ENCODE data around the gene PFDN4. TPM values are rescaled to one million over a fixed set of nuclear protein-coding genes. Genes with fewer than 3 reads are reported as not detected.
A peak's percentile ranks its signal among the peaks of the same experiment; 100 is the strongest.
"Not testable (repeated sequence)": the region's sequence is repeated elsewhere in the genome, so short reads cannot be mapped to it uniquely, and the experiment has no call there.

The PFDN4 gene
- total RNA-seq, 1 donor from 2014 or later: 83.5 TPM

DNA sequence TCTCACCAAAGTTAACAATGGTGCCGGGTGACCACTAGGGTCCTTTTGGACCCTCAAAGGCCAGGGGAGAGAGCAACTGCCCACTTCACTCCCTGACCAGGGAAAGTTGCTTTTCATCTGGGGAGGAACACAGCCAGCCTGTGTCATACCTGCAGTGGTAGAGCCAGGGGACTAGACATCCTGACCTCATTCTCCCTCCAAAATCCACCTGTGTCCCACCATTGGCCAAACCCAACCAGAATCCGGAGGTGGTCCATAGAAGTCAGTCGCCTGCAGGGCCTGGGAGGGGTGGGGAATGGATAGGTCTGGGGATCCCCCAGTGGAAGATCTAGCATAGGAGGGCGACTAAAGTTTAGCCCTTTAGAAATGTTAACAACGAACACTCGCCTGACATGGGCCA lies 12.8 kb downstream of the PFDN4 start:
- no peak for DNase-seq (ENCODE audit: low read depth)

DNA sequence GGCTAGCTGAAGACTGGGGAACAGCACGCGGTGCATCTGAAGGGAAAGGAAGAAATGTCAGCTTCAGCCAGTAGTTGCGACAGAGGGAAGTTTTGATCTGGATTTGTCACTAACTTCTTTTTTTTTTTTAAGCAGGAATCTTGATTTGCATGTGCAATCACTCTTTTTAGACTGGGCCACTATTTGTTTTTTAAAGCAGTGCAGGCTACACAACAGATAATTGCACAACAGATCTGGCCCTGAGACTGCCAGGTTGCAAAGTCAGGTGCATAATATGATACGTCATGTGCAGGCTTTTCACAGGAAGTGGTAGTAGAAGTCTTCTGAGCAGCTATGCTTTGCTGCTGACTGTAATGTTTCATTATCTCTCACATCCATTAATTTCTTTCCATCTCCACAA lies 13.5 kb downstream of the PFDN4 start:
- H3K27me3 ChIP-seq (ENCODE audit: control insufficient read depth, insufficient read depth, low read length): no peaks in the 10 kb centered on the region
- H3K4me3 ChIP-seq (ENCODE audit: low read depth, low read length): no peak overlapping the region
- H3K36me3 ChIP-seq (ENCODE audit: control insufficient read depth, insufficient read depth, low read length): peaks cover 1% of the 10 kb centered on the region
- FAIRE-seq (no peak), DNase-seq (ENCODE audit: low read depth) (peak; percentile 37)
- TF ChIP-seq, protein P1, sequence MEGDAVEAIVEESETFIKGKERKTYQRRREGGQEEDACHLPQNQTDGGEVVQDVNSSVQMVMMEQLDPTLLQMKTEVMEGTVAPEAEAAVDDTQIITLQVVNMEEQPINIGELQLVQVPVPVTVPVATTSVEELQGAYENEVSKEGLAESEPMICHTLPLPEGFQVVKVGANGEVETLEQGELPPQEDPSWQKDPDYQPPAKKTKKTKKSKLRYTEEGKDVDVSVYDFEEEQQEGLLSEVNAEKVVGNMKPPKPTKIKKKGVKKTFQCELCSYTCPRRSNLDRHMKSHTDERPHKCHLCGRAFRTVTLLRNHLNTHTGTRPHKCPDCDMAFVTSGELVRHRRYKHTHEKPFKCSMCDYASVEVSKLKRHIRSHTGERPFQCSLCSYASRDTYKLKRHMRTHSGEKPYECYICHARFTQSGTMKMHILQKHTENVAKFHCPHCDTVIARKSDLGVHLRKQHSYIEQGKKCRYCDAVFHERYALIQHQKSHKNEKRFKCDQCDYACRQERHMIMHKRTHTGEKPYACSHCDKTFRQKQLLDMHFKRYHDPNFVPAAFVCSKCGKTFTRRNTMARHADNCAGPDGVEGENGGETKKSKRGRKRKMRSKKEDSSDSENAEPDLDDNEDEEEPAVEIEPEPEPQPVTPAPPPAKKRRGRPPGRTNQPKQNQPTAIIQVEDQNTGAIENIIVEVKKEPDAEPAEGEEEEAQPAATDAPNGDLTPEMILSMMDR (IDR thresholded peaks at IDR 0.05; ENCODE audit: insufficient read depth, low read length, severe bottlenecking): no peak

More for the DNA sequence above, 12.8 kb downstream of the PFDN4 start:
- no peak for FAIRE-seq
- TF ChIP-seq, protein P1 (IDR thresholded peaks at IDR 0.05; ENCODE audit: insufficient read depth, low read length, severe bottlenecking): no peak
- Histone ChIP-seq H3K27me3 (ENCODE audit: control insufficient read depth, insufficient read depth, low read length) (no peaks in the 10 kb centered on the region), H3K4me3 (ENCODE audit: low read depth, low read length) (no peak overlapping the region), H3K36me3 (ENCODE audit: control insufficient read depth, insufficient read depth, low read length) (peaks cover 1% of the 10 kb centered on the region)

DNA sequence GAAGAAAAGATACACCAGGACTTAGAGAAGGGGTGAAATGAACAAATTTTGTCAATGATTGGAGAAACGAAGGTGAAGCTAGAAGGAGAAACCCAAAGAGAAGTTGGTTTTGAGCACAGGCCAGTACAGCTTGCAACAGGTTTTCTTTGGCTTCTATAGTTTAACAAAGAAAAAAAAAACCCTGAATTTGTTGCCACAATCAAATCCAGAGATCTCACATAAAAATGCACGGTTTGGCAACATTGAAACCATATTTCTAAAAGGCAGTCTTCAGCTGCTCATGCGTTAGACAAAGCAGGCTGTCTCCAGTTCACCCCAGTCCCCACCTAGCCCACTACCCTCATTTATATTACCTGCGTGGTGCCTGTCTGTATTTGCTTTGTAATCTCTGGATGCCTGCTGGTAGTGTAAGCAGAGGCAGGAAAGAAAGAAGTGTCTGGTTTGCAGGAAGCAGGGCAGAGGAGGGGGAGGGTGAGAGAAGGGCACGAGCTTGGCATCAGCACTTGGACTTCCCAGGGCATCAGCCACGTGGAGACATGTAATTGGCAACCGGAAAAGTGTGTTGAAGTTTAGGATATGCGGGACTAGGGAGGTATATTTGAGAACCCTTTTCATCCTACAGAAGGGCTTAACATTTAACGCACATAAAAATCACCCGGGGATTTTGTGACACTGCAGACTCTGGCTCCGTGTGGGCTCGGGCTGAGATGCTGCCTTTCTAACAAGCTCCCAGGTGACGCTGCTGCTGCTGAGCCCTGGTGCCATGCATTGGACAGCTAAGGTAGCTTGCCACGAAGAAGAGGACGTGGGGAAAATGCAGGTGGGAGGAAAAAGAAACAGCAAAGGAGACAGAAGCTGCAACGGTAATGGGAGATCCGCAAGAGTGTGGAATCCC lies 14.4 kb downstream of the PFDN4 start:
- DNase-seq (ENCODE audit: low read depth) (no peak), FAIRE-seq (no peak)
- no peak overlapping the region for H3K4me3 ChIP-seq (ENCODE audit: low read depth, low read length)
- TF ChIP-seq, protein P1 (IDR thresholded peaks at IDR 0.05; ENCODE audit: insufficient read depth, low read length, severe bottlenecking): no peak
- H3K36me3 ChIP-seq (ENCODE audit: control insufficient read depth, insufficient read depth, low read length): no peaks in the 10 kb centered on the region
- H3K27me3 ChIP-seq (ENCODE audit: control insufficient read depth, insufficient read depth, low read length): no peaks in the 10 kb centered on the region

DNA sequence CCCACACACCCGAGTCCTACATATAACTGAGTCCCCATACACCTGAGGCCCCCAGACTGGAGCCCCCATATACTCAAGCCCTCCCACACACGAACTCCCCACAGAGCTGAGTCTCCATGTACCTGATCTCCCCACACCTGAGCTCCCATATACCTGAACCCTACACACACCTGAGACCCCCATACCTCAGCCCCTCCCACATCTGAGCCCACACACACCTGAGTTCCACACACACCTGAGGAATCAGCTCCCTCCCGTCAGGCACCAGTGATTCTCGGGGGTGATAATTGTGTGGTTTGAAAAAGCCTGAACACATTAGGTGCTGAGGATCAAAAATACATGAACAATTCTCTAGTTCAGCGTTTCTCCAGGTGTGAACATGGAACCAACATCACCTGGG lies 15.4 kb downstream of the PFDN4 start:
- no peak for FAIRE-seq
- no peak overlapping the region for H3K4me3 ChIP-seq (ENCODE audit: low read depth, low read length)
- no peak for DNase-seq (ENCODE audit: low read depth)
- no peaks in the 10 kb centered on the region for H3K27me3 ChIP-seq (ENCODE audit: control insufficient read depth, insufficient read depth, low read length)
- TF ChIP-seq, protein P1 (IDR thresholded peaks at IDR 0.05; ENCODE audit: insufficient read depth, low read length, severe bottlenecking): no peak
- no peaks in the 10 kb centered on the region for H3K36me3 ChIP-seq (ENCODE audit: control insufficient read depth, insufficient read depth, low read length)

DNA sequence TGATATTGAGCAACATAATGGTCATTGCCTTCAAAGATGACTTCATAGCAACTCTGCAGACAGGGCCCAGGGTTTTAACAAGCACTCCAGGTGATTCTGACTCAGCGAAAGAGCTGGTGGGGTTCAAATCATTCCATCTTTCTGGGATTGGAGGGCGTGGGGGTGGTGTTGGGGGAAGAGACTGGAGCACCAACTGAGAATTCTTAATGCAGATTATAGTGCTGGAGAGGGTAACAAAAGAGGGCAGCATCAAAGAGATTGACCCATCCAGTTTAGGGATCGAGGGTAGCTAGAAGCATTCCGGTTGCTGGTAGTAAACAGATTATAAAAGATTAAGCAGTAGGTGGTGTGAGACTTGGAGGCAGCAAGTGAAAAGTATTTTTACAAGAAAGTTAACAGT lies 15.9 kb downstream of the PFDN4 start:
- TF ChIP-seq, protein P1 (IDR thresholded peaks at IDR 0.05; ENCODE audit: insufficient read depth, low read length, severe bottlenecking): no peak
- FAIRE-seq: no peak
- Histone ChIP-seq H3K4me3 (ENCODE audit: low read depth, low read length) (no peak overlapping the region), H3K27me3 (ENCODE audit: control insufficient read depth, insufficient read depth, low read length) (no peaks in the 10 kb centered on the region), H3K36me3 (ENCODE audit: control insufficient read depth, insufficient read depth, low read length) (no peaks in the 10 kb centered on the region)
- DNase-seq (ENCODE audit: low read depth): peak; percentile 26

DNA sequence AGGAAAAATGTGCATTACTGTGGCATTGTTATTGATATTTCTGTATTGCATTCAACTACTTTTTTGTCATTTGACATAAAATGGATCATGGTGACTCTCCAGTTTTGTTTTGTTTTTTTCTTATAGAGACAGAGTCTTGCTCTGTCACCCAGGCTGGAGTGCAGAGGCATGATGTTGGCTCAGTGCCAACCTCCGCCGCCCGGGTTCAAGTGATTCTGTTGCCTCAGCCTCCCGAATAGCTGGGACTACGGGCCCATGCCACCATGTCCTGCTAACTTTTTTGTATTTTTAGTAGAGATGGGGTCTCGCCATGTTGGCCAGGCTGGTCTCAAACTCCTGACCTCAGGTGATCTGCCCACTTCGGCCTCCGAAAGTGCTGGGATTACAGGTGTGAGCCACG lies 16.8 kb downstream of the PFDN4 start:
- not testable (repeated sequence) for FAIRE-seq; DNase-seq (ENCODE audit: low read depth); H3K4me3 ChIP-seq (ENCODE audit: low read depth, low read length); H3K36me3 ChIP-seq (ENCODE audit: control insufficient read depth, insufficient read depth, low read length); H3K27me3 ChIP-seq (ENCODE audit: control insufficient read depth, insufficient read depth, low read length)

Data from bronchial epithelial cell (primary cell).